Neural progenitor cell (in vitro differentiated cells): Measurements from ENCODE around the gene RNLS. TPM values are rescaled to one million over a fixed set of nuclear protein-coding genes. Genes with fewer than 3 reads are reported as not detected.

Experiments used
- DNase-seq: peaks from one replicate; pipeline ENCODE4 v3.0.0-alpha.2; 2016; ENCODE audit warnings: low spot score
- H2AFZ ChIP-seq: fragments of 200-600 bp; sonication (generic); replicated peaks from 2 replicates; pipeline ENCODE4 v1.6.1; 2016; ENCODE audit warnings: antibody characterized with exemption
- H3F3A ChIP-seq: fragments of 200-600 bp; sonication (generic); 2 replicates; pipeline ENCODE4 v1.6.1; 2016; ENCODE audit warnings: antibody characterized with exemption, low read depth
- H3K27ac ChIP-seq: fragments of 200-600 bp; sonication (generic); 2 replicates; pipeline ENCODE4 v1.5.1; 2016; ENCODE audit warnings: mild to moderate bottlenecking
- H3K27me3 ChIP-seq: fragments of 200-600 bp; sonication (generic); 2 replicates; pipeline ENCODE4 v1.6.1; 2016; ENCODE audit warnings: mild to moderate bottlenecking, moderate library complexity
- H3K36me3 ChIP-seq: fragments of 200-600 bp; sonication (generic); 2 replicates; pipeline ENCODE4 v1.5.1; 2016
- H3K4me1 ChIP-seq: fragments of 200-600 bp; sonication (generic); 2 replicates; pipeline ENCODE4 v1.6.1; 2016; ENCODE audit warnings: mixed run types
- H3K4me2 ChIP-seq: fragments of 200-600 bp; sonication (generic); 2 replicates; pipeline ENCODE4 v1.6.1; 2016
- H3K4me3 ChIP-seq: fragments of 200-600 bp; sonication (generic); 2 replicates; pipeline ENCODE4 v1.5.1; 2016
- H3K79me2 ChIP-seq: fragments of 200-600 bp; sonication (generic); 2 replicates; pipeline ENCODE4 v1.6.1; 2016; ENCODE audit warnings: low read depth
- H3K9ac ChIP-seq: fragments of 200-600 bp; sonication (generic); 2 replicates; pipeline ENCODE4 v1.6.1; 2016
- H3K9me3 ChIP-seq: fragments of 200-600 bp; sonication (generic); 2 replicates; pipeline ENCODE4 v1.5.1; 2016; ENCODE audit warnings: low read depth
- H4K20me1 ChIP-seq: fragments of 200-600 bp; sonication (generic); 2 replicates; pipeline ENCODE4 v1.6.1; 2016; ENCODE audit warnings: low read depth
- H3K27ac Mint-ChIP-seq: 3 replicates; pipeline ENCODE4 v1.8.0; 2021; ENCODE audit warnings: mixed read lengths
- H3K27me3 Mint-ChIP-seq: 2 replicates; pipeline ENCODE4 v1.8.0; 2022; ENCODE audit warnings: low read depth, mild to moderate bottlenecking, inconsistent platforms, moderate library complexity, mixed read lengths; ENCODE audit not compliant: insufficient read depth
- H3K36me3 Mint-ChIP-seq: 3 replicates; pipeline ENCODE4 v1.8.0; 2021; ENCODE audit warnings: mixed read lengths
- H3K4me1 Mint-ChIP-seq: 3 replicates; pipeline ENCODE4 v1.8.0; 2021; ENCODE audit warnings: mixed read lengths
- H3K4me3 Mint-ChIP-seq: 3 replicates; pipeline ENCODE4 v1.8.0; 2021; ENCODE audit warnings: mild to moderate bottlenecking, moderate library complexity, mixed read lengths
- H3K9me3 Mint-ChIP-seq: 3 replicates; pipeline ENCODE4 v1.8.0; 2020; ENCODE audit warnings: mixed read lengths
- CTCF ChIP-seq: fragments of 200-600 bp; sonication (generic); IDR thresholded peaks from 2 replicates; pipeline ENCODE4 v1.5.1; 2017; ENCODE audit warnings: antibody characterized with exemption, mild to moderate bottlenecking
- EZH2 ChIP-seq: fragments of 200-600 bp; sonication (generic); IDR thresholded peaks from 2 replicates; pipeline ENCODE4 v1.6.1; 2017; ENCODE audit warnings: antibody characterized with exemption, mild to moderate bottlenecking, moderate library complexity
- EZH2phosphoT487 ChIP-seq: fragments of 200-600 bp; sonication (generic); IDR thresholded peaks from 2 replicates; pipeline ENCODE4 v1.6.1; 2017; ENCODE audit warnings: antibody characterized with exemption
- total RNA-seq: library from RNA; depleted of rRNA; stranded (reverse); fragments of >200 nt; gene quantifications from 2 replicates; pipeline ENCODE4 v1.2.3, GENCODE V29; 2015; ENCODE audit warnings: low replicate concordance

The RNLS gene
- total RNA-seq, 1 donor from 2014 or later = 9.1 TPM

- Histone ChIP-seq H4K20me1 (no peaks in the 10 kb centered on the region), H3K9ac (no peak overlapping the region), H3K36me3 (no peaks in the 10 kb centered on the region), H3K27ac (no peak overlapping the region), H3K27me3 (peaks cover 44% of the 10 kb centered on the region), H3K9me3 (no peaks in the 10 kb centered on the region), H3F3A (no peaks in the 10 kb centered on the region), H3K79me2 (no peaks in the 10 kb centered on the region), H2AFZ (no peak overlapping the region), H3K4me2 (no peak overlapping the region), H3K4me1 (peaks cover 4% of the 10 kb centered on the region), H3K4me3 (no peak overlapping the region)
- Mint-ChIP-seq H3K27me3 (no peaks in the 10 kb centered on the region), H3K4me3 (no peak overlapping the region), H3K36me3 (no peaks in the 10 kb centered on the region), H3K9me3 (no peaks in the 10 kb centered on the region), H3K27ac (no peak overlapping the region), H3K4me1 (no peaks in the 10 kb centered on the region)
- no peak for DNase-seq
- TF ChIP-seq CTCF = no peak
- no peak for TF ChIP-seq EZH2phosphoT487
- no peak for TF ChIP-seq EZH2
Measured at GRCh38 chr10:88592381-88592780, 9.3 kb upstream of the RNLS start.

- TF ChIP-seq EZH2 (no peak), EZH2phosphoT487 (no peak), CTCF (no peak)
- DNase-seq = no peak
Measured at GRCh38 chr10:88586462-88586861, 3.3 kb upstream of the RNLS start, which contains the start of gene LIPJ. LIPJ (plus strand) TSS chr10:88586762; CDS start chr10:88590688, 3,926 bp downstream.

GRCh38 chr10:88583584-88583957, 453 bp upstream of the RNLS start:
- no peaks in the 10 kb centered on the region for H3F3A ChIP-seq
- no peaks in the 10 kb centered on the region for H3K9me3 ChIP-seq
- H3K4me1 ChIP-seq = no peaks in the 10 kb centered on the region
- no peak for DNase-seq
- H3K36me3 ChIP-seq = peaks cover 4% of the 10 kb centered on the region
- no peaks in the 10 kb centered on the region for H3K27me3 Mint-ChIP-seq
- H3K9ac ChIP-seq = no peak overlapping the region
- peaks cover 4% of the 10 kb centered on the region for H3K9me3 Mint-ChIP-seq
- TF ChIP-seq EZH2 = peak; percentile 25
- TF ChIP-seq EZH2phosphoT487 = no peak
- TF ChIP-seq CTCF = no peak
- peak overlapping the region; percentile 82 for H3K4me3 Mint-ChIP-seq
- peak overlapping the region; percentile 99 for H2AFZ ChIP-seq
- H4K20me1 ChIP-seq = no peaks in the 10 kb centered on the region
- no peaks in the 10 kb centered on the region for H3K79me2 ChIP-seq
- peaks cover 37% of the 10 kb centered on the region for H3K27me3 ChIP-seq
- H3K36me3 Mint-ChIP-seq = no peaks in the 10 kb centered on the region
- H3K27ac Mint-ChIP-seq = no peak overlapping the region
- H3K27ac ChIP-seq = no peak overlapping the region
- H3K4me3 ChIP-seq = peak overlapping the region; percentile 53
- H3K4me2 ChIP-seq = peak overlapping the region; percentile 82
- peaks cover 3% of the 10 kb centered on the region for H3K4me1 Mint-ChIP-seq

More at GRCh38 chr10:88586462-88586861, 3.3 kb upstream of the RNLS start, which contains the start of gene LIPJ:
- Histone ChIP-seq H3F3A (no peaks in the 10 kb centered on the region), H3K27ac (no peak within 1 kb of the TSS), H4K20me1 (no peaks in the 10 kb centered on the region), H3K4me3 (no peak within 1 kb of the TSS), H3K9ac (no peak within 1 kb of the TSS), H2AFZ (no peak within 1 kb of the TSS), H3K27me3 (peaks cover 62% of the 10 kb centered on the region), H3K9me3 (no peaks in the 10 kb centered on the region), H3K4me2 (no peak within 1 kb of the TSS), H3K4me1 (no peaks in the 10 kb centered on the region), H3K36me3 (peaks cover 4% of the 10 kb centered on the region), H3K79me2 (no peaks in the 10 kb centered on the region)
- Mint-ChIP-seq H3K4me3 (no peak within 1 kb of the TSS), H3K27me3 (no peaks in the 10 kb centered on the region), H3K36me3 (no peaks in the 10 kb centered on the region), H3K9me3 (peaks cover 4% of the 10 kb centered on the region), H3K4me1 (peaks cover 3% of the 10 kb centered on the region), H3K27ac (no peak within 1 kb of the TSS)
